Prostate gland (tissue), 2 donors: ENCODE measurements around the gene IKZF1.

ENCODE experiments used
- CTCF ChIP-seq, 4 experiments: fragments of 200-600 bp in 2 of 4; fragments of 450-650 bp in 2 of 4; sonication (generic) in 2 of 4; IDR thresholded peaks; 1 replicate in 3 of 4; 2 replicates in 1 of 4; pipeline ENCODE4 v1.5.1; 2016 to 2019; ENCODE audit warnings: antibody characterized with exemption in 4 of 4, mild to moderate bottlenecking in 2 of 4, moderate library complexity in 2 of 4
- POLR2A ChIP-seq: fragments of 450-650 bp; IDR thresholded peaks from one replicate; pipeline ENCODE4 v1.6.1; 2016; ENCODE audit warnings: antibody characterized with exemption, mild to moderate bottlenecking

- no peak for TF ChIP-seq POLR2A
- TF ChIP-seq CTCF (IDR thresholded peaks at IDR 0.05) = no peak
Observed at GRCh38 chr7:50330696-50331095, 26.2 kb downstream of the IKZF1 start.
